ENCODE measurements around the gene F7. TPM values are rescaled to one million over a fixed set of nuclear protein-coding genes. Genes with fewer than 3 reads are reported as not detected.

F7 gene
- total and polyA plus RNA-seq, 2 of the 4 experiments (the other 2 are of a cell fraction), result under 0.01 to 0.07 TPM

DNA sequence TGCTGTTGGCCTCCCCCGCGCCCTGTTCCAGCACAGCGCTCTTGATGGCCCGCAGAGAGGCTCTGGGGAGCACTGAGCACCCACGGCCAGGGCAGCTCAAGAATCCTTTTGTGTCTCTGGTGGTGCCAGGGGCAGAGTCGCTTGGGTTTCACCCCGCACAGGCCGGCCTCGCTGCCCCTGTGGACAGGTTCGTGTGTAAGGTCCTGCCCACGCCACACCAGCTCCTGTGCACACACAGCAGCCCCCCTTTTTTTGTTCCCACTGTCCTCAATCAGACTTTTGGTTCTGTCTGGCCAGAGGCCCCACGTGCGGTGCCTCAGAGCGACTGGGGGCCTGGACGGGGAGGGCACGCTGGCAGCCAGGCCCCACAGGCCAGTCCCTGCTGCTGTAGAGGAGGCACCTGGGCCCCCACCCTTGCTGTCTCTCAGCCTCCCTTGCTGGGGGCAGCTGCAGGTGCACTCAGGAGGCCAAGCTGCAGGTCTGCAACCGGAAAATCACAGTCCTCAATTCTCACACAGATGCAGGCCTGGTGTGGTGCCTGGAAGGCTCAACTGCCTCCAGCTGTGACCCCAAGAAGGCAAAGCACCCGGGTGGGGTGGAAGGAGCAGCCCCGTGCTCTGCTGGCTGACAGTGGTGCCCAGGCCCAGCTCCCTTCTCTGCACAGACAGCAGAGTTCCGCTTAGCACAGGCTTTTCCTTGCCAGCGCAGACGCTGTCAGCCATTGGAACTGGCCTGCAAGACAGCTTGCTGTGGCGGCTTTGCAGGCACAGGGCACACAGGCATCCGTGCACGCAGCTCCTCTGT is 12.6 kb upstream of the F7 start:
- no peak for ATAC-seq (ENCODE audit: low read depth)
- H2AK5ac ChIP-seq (ENCODE audit: low read depth, low read length), result no peak overlapping the region
- no peak overlapping the region for H4K8ac ChIP-seq (ENCODE audit: low read depth in 2 of 2, low read length in 2 of 2)
- H2BK120ac ChIP-seq (ENCODE audit: low read depth, low read length), result no peak overlapping the region
- in situ Hi-C loops (cut with MboI; ENCODE audit: low sequenced_read_pairs), result no loop called here
- H2BK15ac ChIP-seq (ENCODE audit: low read depth, low read length), result no peak overlapping the region
- no peak overlapping the region for H2AK9ac ChIP-seq (replicated peaks; ENCODE audit: low read depth, low read length, poor library complexity)
- POLR2A ChIA-PET (ENCODE audit: unreplicated experiment), result no interaction called here
- H4K20me1 ChIP-seq (ENCODE audit: insufficient read depth, low read length), result no peaks in the 10 kb centered on the region
- no peaks in the 10 kb centered on the region for H3K9me1 ChIP-seq (ENCODE audit: insufficient read depth, low read length)
- H3K14ac ChIP-seq (replicated peaks; ENCODE audit: low read depth, low read length), result no peak overlapping the region
- CTCF ChIA-PET, result no interaction called here
- peaks cover 44% of the 10 kb centered on the region for H3K27me3 ChIP-seq (ENCODE audit: control insufficient read depth, insufficient read depth, low read length)
- no peaks in the 10 kb centered on the region for H3K36me3 ChIP-seq (ENCODE audit: control insufficient read depth, insufficient read depth, low read length)
- H2AFZ ChIP-seq (replicated peaks; ENCODE audit: low read length, poor library complexity), result no peak overlapping the region
- TF ChIP-seq CHD1 (IDR thresholded peaks at IDR 0.05; ENCODE audit: low read depth, low read length) (no peak), RFX5 (IDR thresholded peaks at IDR 0.05; ENCODE audit: low read depth, low read length) (no peak), POLR2A (IDR thresholded peaks at IDR 0.05; ENCODE audit: low read depth, low read length) (no peak), RAD21 (IDR thresholded peaks at IDR 0.05; ENCODE audit: low read length) (no peak), MAFK (IDR thresholded peaks at IDR 0.05; ENCODE audit: low read depth, low read length) (no peak), BHLHE40 (IDR thresholded peaks at IDR 0.05; ENCODE audit: low read depth, low read length) (no peak), RCOR1 (IDR thresholded peaks at IDR 0.05; ENCODE audit: insufficient replicate concordance, low read length) (no peak), SMC3 (IDR thresholded peaks at IDR 0.05; ENCODE audit: low read depth, low read length) (no peak), NFE2L2 (IDR thresholded peaks at IDR 0.05; ENCODE audit: low read depth, low read length) (no peak)
- TF ChIP-seq, protein P1, sequence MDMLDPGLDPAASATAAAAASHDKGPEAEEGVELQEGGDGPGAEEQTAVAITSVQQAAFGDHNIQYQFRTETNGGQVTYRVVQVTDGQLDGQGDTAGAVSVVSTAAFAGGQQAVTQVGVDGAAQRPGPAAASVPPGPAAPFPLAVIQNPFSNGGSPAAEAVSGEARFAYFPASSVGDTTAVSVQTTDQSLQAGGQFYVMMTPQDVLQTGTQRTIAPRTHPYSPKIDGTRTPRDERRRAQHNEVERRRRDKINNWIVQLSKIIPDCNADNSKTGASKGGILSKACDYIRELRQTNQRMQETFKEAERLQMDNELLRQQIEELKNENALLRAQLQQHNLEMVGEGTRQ (IDR thresholded peaks at IDR 0.05; ENCODE audit: low read depth, low read length), result no peak
- TF ChIP-seq, protein P2, sequence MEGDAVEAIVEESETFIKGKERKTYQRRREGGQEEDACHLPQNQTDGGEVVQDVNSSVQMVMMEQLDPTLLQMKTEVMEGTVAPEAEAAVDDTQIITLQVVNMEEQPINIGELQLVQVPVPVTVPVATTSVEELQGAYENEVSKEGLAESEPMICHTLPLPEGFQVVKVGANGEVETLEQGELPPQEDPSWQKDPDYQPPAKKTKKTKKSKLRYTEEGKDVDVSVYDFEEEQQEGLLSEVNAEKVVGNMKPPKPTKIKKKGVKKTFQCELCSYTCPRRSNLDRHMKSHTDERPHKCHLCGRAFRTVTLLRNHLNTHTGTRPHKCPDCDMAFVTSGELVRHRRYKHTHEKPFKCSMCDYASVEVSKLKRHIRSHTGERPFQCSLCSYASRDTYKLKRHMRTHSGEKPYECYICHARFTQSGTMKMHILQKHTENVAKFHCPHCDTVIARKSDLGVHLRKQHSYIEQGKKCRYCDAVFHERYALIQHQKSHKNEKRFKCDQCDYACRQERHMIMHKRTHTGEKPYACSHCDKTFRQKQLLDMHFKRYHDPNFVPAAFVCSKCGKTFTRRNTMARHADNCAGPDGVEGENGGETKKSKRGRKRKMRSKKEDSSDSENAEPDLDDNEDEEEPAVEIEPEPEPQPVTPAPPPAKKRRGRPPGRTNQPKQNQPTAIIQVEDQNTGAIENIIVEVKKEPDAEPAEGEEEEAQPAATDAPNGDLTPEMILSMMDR (conservative IDR thresholded peaks at IDR 0.05; ENCODE audit: low read depth, low read length), result no peak
- TF ChIP-seq, protein P3, sequence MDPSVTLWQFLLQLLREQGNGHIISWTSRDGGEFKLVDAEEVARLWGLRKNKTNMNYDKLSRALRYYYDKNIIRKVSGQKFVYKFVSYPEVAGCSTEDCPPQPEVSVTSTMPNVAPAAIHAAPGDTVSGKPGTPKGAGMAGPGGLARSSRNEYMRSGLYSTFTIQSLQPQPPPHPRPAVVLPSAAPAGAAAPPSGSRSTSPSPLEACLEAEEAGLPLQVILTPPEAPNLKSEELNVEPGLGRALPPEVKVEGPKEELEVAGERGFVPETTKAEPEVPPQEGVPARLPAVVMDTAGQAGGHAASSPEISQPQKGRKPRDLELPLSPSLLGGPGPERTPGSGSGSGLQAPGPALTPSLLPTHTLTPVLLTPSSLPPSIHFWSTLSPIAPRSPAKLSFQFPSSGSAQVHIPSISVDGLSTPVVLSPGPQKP (IDR thresholded peaks at IDR 0.05; ENCODE audit: borderline replicate concordance, low read depth, low read length), result no peak
- H3K4me1 ChIP-seq (ENCODE audit: control insufficient read depth, insufficient read depth, low read length), result 0 out of 2 replicates have a peak, but pooled peaks cover 2% of the 10 kb centered on the region
- H4K5ac ChIP-seq (ENCODE audit: low read depth, low read length), result no peak overlapping the region
- H3K4me3 ChIP-seq (ENCODE audit: insufficient read depth, low read depth, low read length), result no peak overlapping the region
- H3K23ac ChIP-seq (ENCODE audit: low read depth, low read length), result no peak overlapping the region
- no peak overlapping the region for H2BK5ac ChIP-seq (ENCODE audit: low read depth, low read length, poor library complexity, severe bottlenecking)
- no peak overlapping the region for H2BK20ac ChIP-seq (ENCODE audit: low read depth, low read length)
- no peak overlapping the region for H3K27ac ChIP-seq (ENCODE audit: insufficient read depth, low read length)
- dilution Hi-C loops (cut with HindIII; ENCODE audit: low sequenced_read_pairs, unreplicated experiment), result no loop called here
- no peak overlapping the region for H4K91ac ChIP-seq (ENCODE audit: insufficient read depth, low read depth, low read length)
- no peak overlapping the region for H3K56ac ChIP-seq (ENCODE audit: extremely low read depth, insufficient read depth, low read length)
- intact Hi-C loops (cut with micrococcal nuclease), result no loop called here
- no peak overlapping the region for H3K18ac ChIP-seq (ENCODE audit: low read depth, low read length)
- DNase-seq, result no peak
- no peak overlapping the region for H3K4me2 ChIP-seq (ENCODE audit: low read depth, low read length)
- no peak overlapping the region for H3K9ac ChIP-seq (ENCODE audit: low read depth, low read length)
- no TSS peak for BruUV-seq (replicated peaks)
- H3K4ac ChIP-seq (ENCODE audit: low read depth, low read length), result no peak overlapping the region
- no peaks in the 10 kb centered on the region for H3K79me1 ChIP-seq (ENCODE audit: low read depth in 1 of 2, low read length in 2 of 2)
- WGBS, 2 experiments (ENCODE audit: extremely low coverage in 2 of 2, insufficient read length in 1 of 2), result 85% methylated on average over 18 of the region's 25 CpGs; no CpG with 5 or more reads in 1 of the 2 experiments
- H3K9me3 ChIP-seq (ENCODE audit: control insufficient read depth, insufficient read depth, low read length), result no peaks in the 10 kb centered on the region
